ENCODE data around the gene PANK2. TPM values are rescaled to one million over a fixed set of nuclear protein-coding genes. Genes with fewer than 3 reads are reported as not detected.
"Not testable (repeated sequence)": the region's sequence is repeated elsewhere in the genome, so short reads cannot be mapped to it uniquely, and the experiment has no call there.

Gene PANK2
- total and polyA plus RNA-seq, 4 donors: 24.6 to 46.2 (median 34.4) TPM

DNA sequence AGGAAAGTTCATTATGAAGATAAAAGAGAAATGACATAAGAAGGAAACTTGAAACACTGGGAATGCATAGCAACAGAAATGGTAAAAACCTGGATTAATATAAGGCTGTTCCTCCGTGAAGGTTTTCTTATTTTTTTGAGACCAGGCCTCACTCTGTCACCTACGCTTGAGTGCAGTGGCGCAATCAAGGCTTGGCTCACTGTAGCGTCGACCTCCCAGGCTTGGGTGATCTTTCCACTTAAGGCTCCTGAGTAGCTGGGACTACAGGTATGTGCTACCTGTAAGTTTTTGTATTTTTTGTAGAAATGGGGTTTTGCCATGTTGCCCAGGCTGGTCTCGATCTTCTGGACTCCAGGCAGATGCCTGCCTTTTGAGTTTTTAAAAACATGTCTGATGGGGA, 51.7 kb downstream of the PANK2 start:
- peaks cover 0 to 17% (median 6%) of the 10 kb centered on the region in 4 donors for H3K36me3 ChIP-seq (ENCODE audit: control insufficient read depth in 4 of 4, insufficient read depth in 4 of 4, low read length in 4 of 4)
- 65 to 66% methylated on average over 6 of the region's 6 CpGs for WGBS, 2 donors

DNA sequence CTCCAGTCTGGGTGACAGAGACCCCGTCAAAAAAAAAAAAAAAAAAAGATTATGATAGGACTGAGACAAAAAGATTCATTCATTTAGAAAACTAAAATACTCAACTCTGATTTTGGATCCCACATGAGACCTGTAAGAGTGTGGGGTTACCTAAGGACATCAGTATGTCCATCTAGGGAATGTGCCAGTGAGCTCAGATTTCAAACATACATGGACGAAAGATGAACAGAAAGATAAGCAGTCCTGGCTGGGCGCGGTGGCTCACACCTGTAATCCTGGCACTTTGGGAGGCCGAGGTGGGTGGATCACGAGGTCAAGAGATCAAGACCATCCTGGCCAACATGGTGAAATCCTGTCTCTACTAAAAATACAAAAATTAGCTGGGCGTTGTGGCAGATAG, 57.5 kb downstream of the PANK2 start:
- H3K4me3 ChIP-seq; H3K36me3 ChIP-seq (ENCODE audit: control insufficient read depth in 4 of 4, insufficient read depth in 4 of 4, low read length in 4 of 4); H3K9me3 ChIP-seq (ENCODE audit: control insufficient read depth in 4 of 4, insufficient read depth in 3 of 4, low read length in 3 of 4); H3K9ac ChIP-seq (ENCODE audit: insufficient read depth in 1 of 2, low read length in 2 of 2); H3K27ac ChIP-seq (ENCODE audit: low read depth in 1 of 2, low read length in 1 of 2); ATAC-seq (ENCODE audit: insufficient read depth, low FRiP score); H3K4me1 ChIP-seq (ENCODE audit: control insufficient read depth in 5 of 5, insufficient read depth in 5 of 5, low read length in 5 of 5); DNase-seq; H3K27me3 ChIP-seq (ENCODE audit: control insufficient read depth in 3 of 3, insufficient read depth in 3 of 3, low read length in 2 of 3): not testable (repeated sequence)
- 92 to 94% methylated on average over 7 of the region's 7 CpGs for WGBS, 2 donors

More for the DNA sequence above, 51.7 kb downstream of the PANK2 start:
- no peak for DNase-seq
- Histone ChIP-seq H3K27ac (ENCODE audit: low read depth in 1 of 2, low read length in 1 of 2) (no peak overlapping the region), H3K27me3 (ENCODE audit: control insufficient read depth in 3 of 3, insufficient read depth in 3 of 3, low read length in 2 of 3) (no peaks in the 10 kb centered on the region), H3K4me3 (no peak overlapping the region), H3K4me1 (ENCODE audit: control insufficient read depth in 5 of 5, insufficient read depth in 5 of 5, low read length in 5 of 5) (peaks cover 0 to under 1% (median 0%) of the 10 kb centered on the region in 5 donors), H3K9ac (ENCODE audit: insufficient read depth in 1 of 2, low read length in 2 of 2) (no peak overlapping the region), H3K9me3 (ENCODE audit: control insufficient read depth in 4 of 4, insufficient read depth in 3 of 4, low read length in 3 of 4) (peaks cover 0 to 4% (median 0%) of the 10 kb centered on the region in 4 donors)
- TF ChIP-seq CTCF (IDR thresholded peaks at IDR 0.05; ENCODE audit: control extremely low read depth, extremely low read depth): no peak
- ATAC-seq (ENCODE audit: insufficient read depth, low FRiP score): no peak

DNA sequence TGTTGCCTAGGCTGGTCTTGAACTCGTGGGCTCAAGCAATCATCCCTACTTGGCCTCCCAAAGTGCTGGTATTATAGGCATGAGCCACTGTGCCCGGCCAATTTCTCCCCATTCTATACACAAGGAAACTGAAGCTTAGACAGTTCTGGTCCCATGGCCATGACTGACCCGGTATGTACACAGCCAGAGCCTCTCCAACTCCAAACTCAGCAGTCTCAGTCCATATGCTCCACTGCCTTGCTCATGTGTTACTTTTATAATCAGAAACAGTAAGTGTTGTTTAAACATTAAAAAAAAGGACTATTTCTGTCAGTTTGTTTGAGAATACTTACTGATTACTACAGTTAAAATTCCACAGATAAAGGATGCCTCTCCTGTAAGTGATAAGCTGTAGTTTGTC, 75.5 kb downstream of the PANK2 start:
- Histone ChIP-seq H3K27ac (ENCODE audit: low read depth in 1 of 2, low read length in 1 of 2) (no peak overlapping the region), H3K9ac (ENCODE audit: insufficient read depth in 1 of 2, low read length in 2 of 2) (no peak overlapping the region), H3K9me3 (ENCODE audit: control insufficient read depth in 4 of 4, insufficient read depth in 3 of 4, low read length in 3 of 4) (no peaks in the 10 kb centered on the region), H3K4me3 (no peak overlapping the region), H3K4me1 (ENCODE audit: control insufficient read depth in 5 of 5, insufficient read depth in 5 of 5, low read length in 5 of 5) (no peaks in the 10 kb centered on the region), H3K27me3 (ENCODE audit: control insufficient read depth in 3 of 3, insufficient read depth in 3 of 3, low read length in 2 of 3) (no peaks in the 10 kb centered on the region), H3K36me3 (ENCODE audit: control insufficient read depth in 4 of 4, insufficient read depth in 4 of 4, low read length in 4 of 4) (peaks cover 0 to 8% (median 3%) of the 10 kb centered on the region in 4 donors)
- WGBS, 2 donors: 65 to 91% methylated on average over 3 of the region's 3 CpGs
- no peak for DNase-seq
- TF ChIP-seq CTCF (IDR thresholded peaks at IDR 0.05; ENCODE audit: control extremely low read depth, extremely low read depth): no peak
- no peak for ATAC-seq (ENCODE audit: insufficient read depth, low FRiP score)

- H3K27me3 ChIP-seq (ENCODE audit: control insufficient read depth in 3 of 3, insufficient read depth in 3 of 3, low read length in 2 of 3): no peaks in the 10 kb centered on the region
- no peaks in the 10 kb centered on the region for H3K4me1 ChIP-seq (ENCODE audit: control insufficient read depth in 5 of 5, insufficient read depth in 5 of 5, low read length in 5 of 5)
- H3K4me3 ChIP-seq: no peak overlapping the region
- no peak for TF ChIP-seq CTCF (IDR thresholded peaks at IDR 0.05; ENCODE audit: control extremely low read depth, extremely low read depth)
- ATAC-seq (ENCODE audit: insufficient read depth, low FRiP score) (no peak), DNase-seq (no peak)
- peaks cover 0 to 9% (median 5%) of the 10 kb centered on the region in 4 donors for H3K36me3 ChIP-seq (ENCODE audit: control insufficient read depth in 4 of 4, insufficient read depth in 4 of 4, low read length in 4 of 4)
- H3K9ac ChIP-seq (ENCODE audit: insufficient read depth in 1 of 2, low read length in 2 of 2): no peak overlapping the region
- H3K27ac ChIP-seq (ENCODE audit: low read depth in 1 of 2, low read length in 1 of 2): no peak overlapping the region
- no peaks in the 10 kb centered on the region for H3K9me3 ChIP-seq (ENCODE audit: control insufficient read depth in 4 of 4, insufficient read depth in 3 of 4, low read length in 3 of 4)
Measured at GRCh38 chr20:3966571-3966970, 77.4 kb downstream of the PANK2 start.
